Activated T-helper 1 cell treated with anti-CD3 and anti-CD28 coated beads, Interleukin-12 subunit alpha, Interleukin-12 subunit beta, Interleukin-2, Interleukin-4 antibody, amounts not matched to agents 30 ng/mL and 10 ng/mL and 1 ng/mL, durations not matched to agents 14 hours and 24 hours and 36 hours (primary cell): Measurements from ENCODE around the gene ANXA7. TPM values are rescaled to one million over a fixed set of nuclear protein-coding genes. Genes with fewer than 3 reads are reported as not detected.

ENCODE experiments used
- DNase-seq: peaks from one replicate; pipeline ENCODE4 v3.0.0; 2021; ENCODE audit warnings: low spot score
- H3K27ac Mint-ChIP-seq: one replicate; pipeline ENCODE4 v1.8.0; 2021; ENCODE audit warnings: mild to moderate bottlenecking, mixed read lengths
- H3K27me3 Mint-ChIP-seq: one replicate; pipeline ENCODE4 v1.8.0; 2022; ENCODE audit warnings: mild to moderate bottlenecking, moderate library complexity, mixed read lengths; ENCODE audit not compliant: insufficient read depth
- H3K36me3 Mint-ChIP-seq: one replicate; pipeline ENCODE4 v1.8.0; 2021; ENCODE audit warnings: low read depth, mixed read lengths
- H3K4me1 Mint-ChIP-seq: one replicate; pipeline ENCODE4 v1.8.0; 2021; ENCODE audit warnings: low read depth, mixed read lengths
- H3K4me3 Mint-ChIP-seq: one replicate; pipeline ENCODE4 v1.8.0; 2021; ENCODE audit warnings: mild to moderate bottlenecking, moderate library complexity, mixed read lengths
- H3K9me3 Mint-ChIP-seq: one replicate; pipeline ENCODE4 v1.8.0; 2021; ENCODE audit warnings: mixed read lengths
- intact Hi-C: fragments of 100-400 bp; cut with micrococcal nuclease; formaldehyde crosslinking; loops from one replicate; pipeline ENCODE4 v1.15.1; 2024
- total RNA-seq: library from RNA; stranded (reverse); gene quantifications from 2 replicates; pipeline ENCODE4 v1.2.3, GENCODE V29; 2022

Gene ANXA7
- total RNA-seq, 1 donor from 2014 or later = 152 TPM

DNA sequence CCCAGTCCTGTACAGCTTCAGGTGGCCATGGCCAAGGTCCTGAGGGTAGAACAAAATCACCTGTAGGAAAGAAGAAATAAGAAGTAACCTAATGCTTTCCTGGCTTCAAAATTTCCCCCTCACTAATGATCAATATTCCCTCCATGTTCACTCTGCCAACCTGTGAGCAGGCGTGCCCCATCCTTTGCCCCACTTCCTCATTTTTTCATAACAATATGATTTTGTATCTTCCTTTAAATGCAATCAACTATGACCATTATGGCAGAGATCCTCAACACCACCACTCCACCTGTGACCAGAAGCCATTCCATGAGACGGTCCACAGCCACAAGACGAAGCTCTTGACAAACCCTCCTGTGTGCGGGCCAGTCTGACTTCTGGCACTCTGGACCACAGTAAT is 12.5 kb upstream of the ANXA7 start:
- H3K36me3 Mint-ChIP-seq = peaks cover 51% of the 10 kb centered on the region
- no peak overlapping the region for H3K27ac Mint-ChIP-seq
- no peak overlapping the region for H3K4me3 Mint-ChIP-seq
- no peaks in the 10 kb centered on the region for H3K4me1 Mint-ChIP-seq
- no peak for DNase-seq
- no peaks in the 10 kb centered on the region for H3K9me3 Mint-ChIP-seq
- intact Hi-C loops = no loop called here
- no peaks in the 10 kb centered on the region for H3K27me3 Mint-ChIP-seq

DNA sequence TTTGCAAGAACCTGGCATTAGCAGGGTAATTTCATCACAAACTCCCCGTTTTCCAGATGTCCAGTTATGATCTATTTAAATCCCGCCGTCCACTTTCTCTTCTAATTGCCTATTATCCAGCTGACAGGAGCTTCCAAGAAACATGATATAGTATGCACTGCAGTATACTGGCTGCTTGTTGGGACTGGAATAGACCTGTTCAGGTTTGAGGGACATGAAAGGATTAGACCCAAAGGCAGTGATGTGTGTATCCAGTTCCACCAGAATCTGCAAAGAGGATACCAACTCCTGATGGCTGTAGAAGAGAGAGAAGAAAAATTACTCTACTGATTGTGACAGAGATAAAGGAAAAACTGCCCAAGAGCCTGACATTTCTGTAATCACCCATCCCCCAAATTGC is 10.6 kb upstream of the ANXA7 start:
- no peaks in the 10 kb centered on the region for H3K9me3 Mint-ChIP-seq
- no peaks in the 10 kb centered on the region for H3K4me1 Mint-ChIP-seq
- no peak for DNase-seq
- no peak overlapping the region for H3K4me3 Mint-ChIP-seq
- H3K27me3 Mint-ChIP-seq = no peaks in the 10 kb centered on the region
- peaks cover 43% of the 10 kb centered on the region for H3K36me3 Mint-ChIP-seq
- H3K27ac Mint-ChIP-seq = no peak overlapping the region
- intact Hi-C loops = no loop called here

DNA sequence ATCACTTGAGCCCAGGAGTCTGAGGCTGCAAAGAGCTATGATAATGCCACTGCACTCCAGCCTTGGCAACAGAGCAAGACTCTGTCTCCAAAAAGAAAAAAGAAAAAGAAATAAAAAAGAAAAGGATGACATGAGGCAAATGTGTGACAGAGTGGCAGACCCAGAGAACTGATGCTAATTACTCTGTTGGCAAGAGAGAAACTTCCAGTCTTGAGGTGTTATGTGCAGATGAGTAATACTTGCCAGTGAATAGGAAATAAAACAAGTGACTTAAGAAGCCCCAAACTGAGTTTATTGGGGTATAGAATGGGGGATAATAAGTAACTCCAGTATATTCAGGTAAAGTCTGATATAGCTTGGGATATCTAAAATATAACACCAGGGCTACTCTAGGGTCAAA is 9.5 kb upstream of the ANXA7 start:
- intact Hi-C loops = no loop called here
- Mint-ChIP-seq H3K9me3 (no peaks in the 10 kb centered on the region), H3K27me3 (no peaks in the 10 kb centered on the region), H3K4me1 (peaks cover 8% of the 10 kb centered on the region), H3K27ac (no peak overlapping the region), H3K36me3 (peaks cover 43% of the 10 kb centered on the region), H3K4me3 (no peak overlapping the region)
- DNase-seq = no peak

DNA sequence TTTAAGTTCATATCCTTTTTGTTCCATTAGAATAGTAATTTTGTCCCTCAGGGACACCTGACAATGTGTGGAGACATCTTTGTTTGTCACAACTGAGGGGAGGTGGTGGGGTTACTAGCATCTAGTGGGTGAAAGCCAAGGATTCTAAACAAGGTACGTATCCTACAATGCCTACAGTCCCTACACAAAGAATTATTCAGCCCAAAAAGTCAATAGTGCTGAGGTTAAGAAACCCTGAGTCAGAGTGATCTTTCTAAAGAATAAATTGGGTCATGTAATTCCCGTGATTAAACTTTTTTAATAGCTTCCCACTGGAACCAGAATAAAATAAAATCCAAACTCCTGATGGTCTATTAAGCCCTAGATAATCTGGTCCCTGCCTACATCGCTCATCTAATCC is 2.7 kb upstream of the ANXA7 start:
- Mint-ChIP-seq H3K9me3 (no peaks in the 10 kb centered on the region), H3K27me3 (no peaks in the 10 kb centered on the region), H3K27ac (no peak overlapping the region), H3K4me1 (peaks cover 29% of the 10 kb centered on the region), H3K36me3 (peaks cover 7% of the 10 kb centered on the region), H3K4me3 (no peak overlapping the region)
- intact Hi-C loops = no loop called here
- no peak for DNase-seq

DNA sequence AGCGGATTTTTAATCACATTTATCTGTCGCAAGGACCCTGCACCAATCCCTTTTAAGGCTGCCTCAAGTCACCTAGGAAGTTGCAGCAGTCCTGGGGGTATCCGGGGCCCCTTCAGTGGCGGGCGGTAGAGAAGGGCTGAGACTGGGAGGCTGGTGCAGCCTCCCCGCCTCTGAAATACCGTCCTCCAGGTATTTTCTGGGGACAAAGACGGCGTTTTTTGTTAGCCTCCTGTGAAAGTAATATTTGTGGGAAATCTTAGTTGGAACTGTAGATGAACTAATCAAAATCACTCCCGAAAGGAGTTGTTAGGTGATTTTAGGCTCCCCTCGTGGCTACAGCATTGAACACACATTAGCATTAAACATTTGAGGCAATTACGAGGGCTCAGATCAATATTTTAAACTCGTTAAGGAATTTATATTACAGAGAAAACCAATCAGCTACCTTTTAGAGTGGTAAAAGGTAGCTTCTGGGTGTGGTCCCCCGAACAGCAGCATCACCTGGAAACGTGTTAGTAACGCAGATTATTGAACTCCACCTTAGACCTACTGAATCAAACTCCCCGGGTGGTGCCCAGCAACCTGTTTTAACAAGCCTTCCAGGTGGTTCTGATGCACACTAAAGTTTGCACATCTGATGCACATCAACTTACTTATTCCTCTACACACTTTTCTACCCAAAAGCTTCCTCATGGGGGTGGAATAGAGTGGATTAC is 530 bp upstream of the ANXA7 start:
- Mint-ChIP-seq H3K27me3 (no peaks in the 10 kb centered on the region), H3K9me3 (no peaks in the 10 kb centered on the region), H3K4me3 (peak overlapping the region; percentile 92), H3K4me1 (peaks cover 43% of the 10 kb centered on the region), H3K36me3 (peaks cover 14% of the 10 kb centered on the region), H3K27ac (peak overlapping the region; percentile 68)
- no peak for DNase-seq
- intact Hi-C loops = loop anchor here (1.0 kb wide), 2 partner anchors 82 to 167 kb away; partner anchors contain the start of genes DNAJC9 and PPP3CB

DNA sequence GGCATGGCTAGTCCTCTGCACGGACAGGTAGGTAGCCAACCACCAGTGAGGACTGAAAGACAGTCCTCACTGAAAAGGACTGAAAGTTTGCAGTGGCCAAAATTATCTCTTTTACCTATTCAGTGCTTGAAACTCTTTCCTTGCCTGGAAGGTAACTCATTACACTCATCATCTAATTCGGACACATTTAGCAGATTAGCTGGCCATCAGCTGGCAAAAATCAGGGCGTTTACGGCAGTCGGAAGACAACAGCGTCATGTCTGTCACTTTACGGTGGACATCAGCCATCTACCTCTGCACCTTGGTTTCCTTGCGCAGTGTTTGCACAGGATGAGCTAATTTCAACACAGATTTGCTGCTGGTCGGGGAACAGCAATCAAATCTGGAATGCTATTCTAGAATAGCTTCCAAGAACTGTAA is 740 bp downstream of the ANXA7 start:
- peak; percentile 50 for DNase-seq
- Mint-ChIP-seq H3K36me3 (peaks cover 14% of the 10 kb centered on the region), H3K4me1 (peaks cover 44% of the 10 kb centered on the region), H3K4me3 (peak overlapping the region; percentile 92), H3K9me3 (no peaks in the 10 kb centered on the region), H3K27me3 (no peaks in the 10 kb centered on the region), H3K27ac (peak overlapping the region; percentile 90)
- intact Hi-C loops = loop anchor here (1.0 kb wide), 4 partner anchors 55 to 245 kb away; partner anchors contain the start of genes CFAP70, ECD, FAM149B1 and MRPS16

DNA sequence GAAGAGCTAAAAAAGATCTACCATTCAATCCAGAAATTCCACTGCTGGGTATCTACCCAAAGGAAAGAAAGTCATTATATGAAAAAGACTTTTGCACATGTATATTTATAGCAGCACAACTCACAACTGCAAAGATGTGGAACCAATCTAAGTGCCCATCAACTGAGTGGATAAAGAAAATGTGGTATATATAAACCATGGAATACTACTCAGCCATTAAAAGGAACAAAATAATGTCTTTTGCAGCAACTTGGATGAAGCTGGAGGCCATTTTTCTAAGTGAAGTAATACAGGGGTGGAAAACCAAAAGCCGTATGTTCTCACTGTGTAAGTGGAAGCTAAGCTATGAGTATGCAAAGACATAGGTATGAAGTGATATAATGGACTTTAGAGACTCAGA is 3.0 kb downstream of the ANXA7 start:
- peaks cover 49% of the 10 kb centered on the region for H3K4me1 Mint-ChIP-seq
- H3K9me3 Mint-ChIP-seq = no peaks in the 10 kb centered on the region
- intact Hi-C loops = no loop called here
- H3K27ac Mint-ChIP-seq = no peak overlapping the region
- DNase-seq = no peak
- H3K4me3 Mint-ChIP-seq = no peak overlapping the region
- H3K36me3 Mint-ChIP-seq = peaks cover 26% of the 10 kb centered on the region
- no peaks in the 10 kb centered on the region for H3K27me3 Mint-ChIP-seq

DNA sequence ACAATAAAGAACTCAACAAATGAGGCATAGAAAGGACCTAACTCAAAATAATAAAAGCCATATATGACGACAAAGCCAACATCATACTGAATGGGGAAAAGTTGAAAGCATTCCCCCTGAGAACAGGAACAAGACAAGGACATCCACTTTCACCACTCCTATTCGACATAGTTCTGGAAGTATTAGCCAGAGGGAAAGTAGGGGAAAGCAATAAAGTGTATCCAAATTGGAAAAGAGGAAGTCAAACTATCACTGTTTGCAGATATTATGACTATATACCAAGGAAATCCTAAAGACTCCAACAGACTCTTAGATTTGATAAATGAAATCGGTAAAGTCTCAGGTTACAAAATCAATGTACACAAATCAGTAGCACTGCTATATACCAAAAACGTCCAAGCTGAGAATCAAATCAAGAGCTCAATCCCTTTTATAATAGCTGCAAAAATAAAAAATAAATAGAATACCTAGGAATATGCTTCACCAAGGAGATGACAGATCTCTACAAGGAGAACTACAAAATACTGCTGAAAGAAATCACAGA is 4.8 kb downstream of the ANXA7 start:
- DNase-seq = no peak
- Mint-ChIP-seq H3K9me3 (no peaks in the 10 kb centered on the region), H3K4me3 (no peak overlapping the region), H3K4me1 (peaks cover 43% of the 10 kb centered on the region), H3K36me3 (peaks cover 26% of the 10 kb centered on the region), H3K27me3 (no peaks in the 10 kb centered on the region), H3K27ac (no peak overlapping the region)
- intact Hi-C loops = no loop called here

DNA sequence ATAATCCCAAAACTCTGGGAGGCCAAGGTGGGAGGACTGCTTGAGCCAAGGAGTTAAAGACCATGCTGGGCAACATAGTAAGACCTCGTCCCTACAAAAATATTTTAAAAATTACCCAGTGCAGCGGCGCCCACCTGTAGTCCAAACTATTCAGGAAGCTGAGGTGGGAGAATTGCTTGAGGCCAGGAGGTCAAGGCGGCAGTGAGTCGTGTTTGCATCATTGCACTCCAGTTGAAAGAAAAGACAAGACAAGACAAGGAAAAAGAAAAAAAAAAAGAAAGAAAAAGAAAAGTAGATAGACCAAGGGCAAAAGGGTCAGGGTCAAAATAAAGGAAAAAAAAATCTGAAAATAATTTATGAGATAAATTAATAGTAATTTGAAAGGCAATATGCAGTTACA is 5.8 kb downstream of the ANXA7 start:
- intact Hi-C loops = no loop called here
- Mint-ChIP-seq H3K4me1 (peaks cover 40% of the 10 kb centered on the region), H3K27me3 (no peaks in the 10 kb centered on the region), H3K27ac (no peak overlapping the region), H3K4me3 (no peak overlapping the region), H3K9me3 (no peaks in the 10 kb centered on the region), H3K36me3 (peaks cover 24% of the 10 kb centered on the region)
- DNase-seq = no peak

DNA sequence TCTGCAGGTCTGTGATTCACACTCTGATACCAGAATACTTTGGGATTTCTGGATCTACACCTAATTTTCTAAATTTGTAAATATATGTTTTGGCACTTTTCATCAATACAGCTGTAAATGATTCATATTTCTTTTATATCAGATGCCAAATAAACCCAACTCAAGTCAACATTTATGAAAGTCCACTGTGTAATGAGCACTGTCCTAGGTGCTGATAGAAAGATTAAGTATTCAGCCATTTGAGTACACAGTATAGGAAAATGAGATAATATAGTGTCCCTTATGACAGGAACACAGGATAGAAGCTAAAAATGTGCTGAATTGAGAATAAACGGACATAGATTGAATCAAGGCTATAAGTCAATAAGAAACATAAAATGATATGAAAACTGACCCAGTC is 6.4 kb downstream of the ANXA7 start:
- no peak for DNase-seq
- Mint-ChIP-seq H3K4me1 (peaks cover 35% of the 10 kb centered on the region), H3K27me3 (no peaks in the 10 kb centered on the region), H3K27ac (no peak overlapping the region), H3K4me3 (no peak overlapping the region), H3K36me3 (peaks cover 21% of the 10 kb centered on the region), H3K9me3 (no peaks in the 10 kb centered on the region)
- intact Hi-C loops = no loop called here

DNA sequence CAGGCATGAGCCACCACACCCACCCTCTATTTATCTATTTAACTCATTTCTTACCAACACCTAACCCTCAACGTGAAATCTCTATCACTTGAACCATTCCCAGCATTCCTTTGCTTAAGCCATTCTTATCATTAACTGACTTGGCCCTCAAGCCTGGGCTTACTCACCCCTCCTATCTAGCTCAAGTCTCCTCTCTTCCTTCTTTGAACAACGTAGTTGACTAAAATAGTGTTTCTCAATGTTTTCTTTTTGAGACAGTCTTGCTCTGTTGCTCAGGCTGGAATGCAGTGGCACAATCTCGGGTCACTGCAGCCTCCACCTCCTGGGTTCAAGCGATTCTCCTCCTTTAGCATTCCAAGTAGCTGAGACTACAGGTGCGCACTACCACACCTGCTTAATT is 7.0 kb downstream of the ANXA7 start:
- peaks cover 20% of the 10 kb centered on the region for H3K36me3 Mint-ChIP-seq

DNA sequence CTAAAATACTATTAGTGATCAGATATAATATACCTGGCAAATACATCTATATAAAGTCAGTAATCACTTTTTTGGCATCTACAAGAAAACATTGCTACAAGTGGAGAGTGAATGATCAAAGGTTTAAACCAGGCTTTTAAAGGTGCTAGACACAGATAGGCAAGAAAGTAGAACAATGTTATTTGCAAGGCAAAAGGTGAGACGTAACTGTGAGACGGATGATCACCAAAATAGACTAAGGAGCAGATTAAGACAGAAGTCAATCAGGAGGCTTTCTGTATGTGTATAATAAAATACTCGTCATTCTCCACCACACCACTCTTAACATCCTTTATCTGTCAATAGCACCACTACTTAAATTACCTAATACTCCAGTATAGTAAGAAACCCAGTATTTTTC is 8.3 kb downstream of the ANXA7 start:
- no peak overlapping the region for H3K27ac Mint-ChIP-seq
- DNase-seq = no peak
- intact Hi-C loops = no loop called here
- H3K27me3 Mint-ChIP-seq = no peaks in the 10 kb centered on the region
- no peaks in the 10 kb centered on the region for H3K9me3 Mint-ChIP-seq
- no peak overlapping the region for H3K4me3 Mint-ChIP-seq
- H3K36me3 Mint-ChIP-seq = peaks cover 18% of the 10 kb centered on the region
- H3K4me1 Mint-ChIP-seq = peaks cover 29% of the 10 kb centered on the region

More for the DNA sequence above, 7.0 kb downstream of the ANXA7 start:
- Mint-ChIP-seq H3K27me3 (no peaks in the 10 kb centered on the region), H3K4me1 (peaks cover 35% of the 10 kb centered on the region), H3K4me3 (no peak overlapping the region), H3K27ac (no peak overlapping the region), H3K9me3 (no peaks in the 10 kb centered on the region)
- no peak for DNase-seq
- intact Hi-C loops = no loop called here

DNA sequence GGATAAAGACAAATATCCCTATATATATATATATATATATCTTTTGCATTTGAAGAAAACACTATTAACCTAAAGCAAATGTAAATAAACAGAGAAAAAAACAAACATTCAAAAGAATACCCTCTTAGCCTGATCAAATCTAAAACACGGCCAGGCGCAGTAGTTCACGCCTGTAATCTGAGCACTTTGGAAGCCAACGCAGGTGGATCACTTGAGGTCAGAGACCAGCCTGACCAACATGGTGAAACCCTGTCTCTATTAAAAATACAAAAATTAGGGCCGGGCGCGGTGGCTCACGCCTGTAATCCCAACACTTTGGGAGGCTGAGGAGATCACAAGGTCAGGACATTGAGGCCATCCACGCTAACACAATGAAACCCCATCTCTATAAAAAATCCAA is 9.2 kb downstream of the ANXA7 start:
- intact Hi-C loops = no loop called here
- Mint-ChIP-seq H3K4me3 (no peak overlapping the region), H3K4me1 (peaks cover 23% of the 10 kb centered on the region)

More for the DNA sequence above, 9.2 kb downstream of the ANXA7 start:
- Mint-ChIP-seq H3K9me3 (no peaks in the 10 kb centered on the region), H3K27ac (no peak overlapping the region), H3K27me3 (no peaks in the 10 kb centered on the region), H3K36me3 (peaks cover 17% of the 10 kb centered on the region)
- no peak for DNase-seq
